SK-N-SH (cell line): ENCODE results near the gene PCSK6. TPM values are rescaled to one million over a fixed set of nuclear protein-coding genes. Genes with fewer than 3 reads are reported as not detected.

Source experiments
- CTCF ChIA-PET: fragments of 300-600, 350-600 bp; formaldehyde crosslinking; extraction: SDS; loops from one replicate; lab custom pipeline; 2021; lab: Yijun Ruan, JAX
- POLR2A ChIA-PET: fragments of 350-600 bp; sonication (Branson Sonifier 250); formaldehyde crosslinking; extraction: SDS; loops from one replicate; lab custom pipeline; 2020; ENCODE audit warnings: antibody characterized with exemption, inconsistent platforms; lab: Yijun Ruan, JAX
- DNase-seq: peaks from one replicate; pipeline ENCODE4 v3.0.0; 2012
- H2AFZ ChIP-seq: fragments of 200-600 bp; sonication (generic); 2 replicates; pipeline ENCODE4 v1.8.1; 2016; ENCODE audit warnings: antibody characterized with exemption, mild to moderate bottlenecking, low read depth
- H3F3A ChIP-seq: fragments of 200-600 bp; sonication (generic); replicated peaks from 2 replicates; pipeline ENCODE3; 2016; ENCODE audit warnings: antibody characterized with exemption, mild to moderate bottlenecking; ENCODE audit not compliant: insufficient read depth
- H3K27ac ChIP-seq, 2 experiments: fragments of 200-500 bp in 1 of 2; fragments of 200-600 bp in 1 of 2; sonication (Bioruptor generic) in 1 of 2; sonication (generic), shearing (Covaris generic) in 1 of 2; 2 replicates each; pipeline versions ENCODE4 v1.5.1 to v1.6.1; 2014 to 2016; ENCODE audit warnings: low read depth in 2 of 2, inconsistent platforms in 1 of 2, low read length in 1 of 2, mild to moderate bottlenecking in 1 of 2, mixed read lengths in 1 of 2
- H3K27me3 ChIP-seq: fragments of 200-600 bp; sonication (generic), shearing (Covaris generic); 2 replicates; pipeline ENCODE4 v1.6.1; 2016; ENCODE audit warnings: mixed run types; ENCODE audit not compliant: insufficient read depth
- H3K36me3 ChIP-seq, 2 experiments: fragments of 200-500 bp in 1 of 2; fragments of 200-600 bp in 1 of 2; sonication (Bioruptor generic) in 1 of 2; sonication (generic) in 1 of 2; replicated peaks in 1 of 2; 2 replicates each; pipeline versions ENCODE3 to v1.5.1; 2014 to 2016; ENCODE audit warnings: low read length in 1 of 2, mild to moderate bottlenecking in 1 of 2; ENCODE audit not compliant: insufficient read depth in 2 of 2, control insufficient read depth in 1 of 2
- H3K4me1 ChIP-seq, 2 experiments: fragments of 200-500 bp in 1 of 2; fragments of 200-600 bp in 1 of 2; sonication (Bioruptor generic) in 1 of 2; sonication (generic), shearing (Covaris generic) in 1 of 2; 2 replicates each; pipeline versions ENCODE4 v1.5.1 to v1.6.1; 2014 to 2016; ENCODE audit warnings: low read depth in 1 of 2, low read length in 1 of 2, mixed run types in 1 of 2; ENCODE audit not compliant: insufficient read depth in 2 of 2, control insufficient read depth in 1 of 2
- H3K4me2 ChIP-seq: fragments of 200-600 bp; sonication (generic), shearing (Covaris generic); 2 replicates; pipeline ENCODE4 v1.6.1; 2017; ENCODE audit warnings: mixed run types
- H3K4me3 ChIP-seq, 2 experiments: fragments of 200-500 bp in 1 of 2; fragments of 200-600 bp in 1 of 2; sonication (Bioruptor generic) in 1 of 2; sonication (generic), shearing (Covaris generic) in 1 of 2; 2 replicates each; pipeline versions ENCODE4 v1.5.1 to v1.8.1; 2014 to 2016; ENCODE audit warnings: low read depth in 2 of 2, inconsistent platforms in 1 of 2, low read length in 1 of 2, mild to moderate bottlenecking in 1 of 2, mixed read lengths in 1 of 2, moderate library complexity in 1 of 2
- H3K79me2 ChIP-seq: fragments of 200-600 bp; sonication (generic); 2 replicates; pipeline ENCODE4 v1.8.1; 2017; ENCODE audit warnings: mild to moderate bottlenecking; ENCODE audit not compliant: insufficient read depth
- H3K9ac ChIP-seq: fragments of 200-600 bp; sonication (generic); 2 replicates; pipeline ENCODE4 v1.6.1; 2017; ENCODE audit warnings: mixed run types
- H3K9me2 ChIP-seq: fragments of 200-600 bp; sonication (generic); 2 replicates; pipeline ENCODE4 v1.6.1; 2017; ENCODE audit warnings: mixed run types
- H3K9me3 ChIP-seq: fragments of 200-600 bp; sonication (generic); 2 replicates; pipeline ENCODE4 v1.6.1; 2017; ENCODE audit warnings: mixed run types, mild to moderate bottlenecking, moderate library complexity
- H4K20me1 ChIP-seq: fragments of 200-600 bp; sonication (generic); 2 replicates; pipeline ENCODE4 v1.6.1; 2017; ENCODE audit warnings: mild to moderate bottlenecking, mixed run types; ENCODE audit not compliant: insufficient read depth
- CHD2 ChIP-seq: fragments of 150-350 bp; IDR thresholded peaks from 2 replicates; pipeline ENCODE4 v1.6.1; 2018; ENCODE audit warnings: low read length; ENCODE audit not compliant: partially characterized antibody
- CTCF ChIP-seq: fragments of 200-600 bp; sonication (generic); IDR thresholded peaks from 2 replicates; pipeline ENCODE4 v1.6.1; 2017; ENCODE audit warnings: antibody characterized with exemption, mild to moderate bottlenecking, moderate library complexity
- EZH2phosphoT487 ChIP-seq: fragments of 200-600 bp; sonication (generic); IDR thresholded peaks from 2 replicates; pipeline ENCODE4 v1.6.1; 2017; ENCODE audit warnings: low read depth, mixed run types, mild to moderate bottlenecking, antibody characterized with exemption, moderate library complexity, borderline replicate concordance
- FOSL2 ChIP-seq: IDR thresholded peaks from 2 replicates; pipeline ENCODE4 v1.4.0; 2012; ENCODE audit warnings: low read depth, mild to moderate bottlenecking, moderate library complexity, borderline replicate concordance
- FOXM1 ChIP-seq: IDR thresholded peaks from 2 replicates; pipeline ENCODE4 v1.4.0; 2012; ENCODE audit warnings: low read depth, mild to moderate bottlenecking
- GABPA ChIP-seq: IDR thresholded peaks from 2 replicates; pipeline ENCODE4 v1.4.0; 2012; ENCODE audit warnings: low read depth, mild to moderate bottlenecking
- MXI1 ChIP-seq: IDR thresholded peaks from 2 replicates; pipeline ENCODE4 v1.6.1; 2012; ENCODE audit warnings: mild to moderate bottlenecking, low read depth, low read length, improper control_type of control experiment
- NRF1 ChIP-seq: IDR thresholded peaks from 2 replicates; pipeline ENCODE4 v1.6.1; 2012; ENCODE audit warnings: low read depth, mild to moderate bottlenecking, low read length
- RAD21 ChIP-seq: IDR thresholded peaks from 2 replicates; pipeline ENCODE4 v1.6.1; 2012; ENCODE audit warnings: mild to moderate bottlenecking, low read length
- RCOR1 ChIP-seq: fragments of 150-350 bp; IDR thresholded peaks from 2 replicates; pipeline ENCODE4 v1.6.1; 2017; ENCODE audit warnings: antibody characterized with exemption, low read length
- REST ChIP-seq: IDR thresholded peaks from 2 replicates; pipeline ENCODE4 v1.6.1; 2012; ENCODE audit warnings: mild to moderate bottlenecking, low read depth, low read length, moderate library complexity
- SIN3A ChIP-seq: IDR thresholded peaks from 2 replicates; pipeline ENCODE4 v1.6.1; 2012; ENCODE audit warnings: low read depth, mild to moderate bottlenecking, low read length, moderate library complexity, borderline replicate concordance
- SMC3 ChIP-seq: IDR thresholded peaks from 2 replicates; pipeline ENCODE4 v1.6.1; 2012; ENCODE audit warnings: low read depth, low read length, improper control_type of control experiment
- TAF1 ChIP-seq: IDR thresholded peaks from 2 replicates; pipeline ENCODE4 v1.6.1; 2012; ENCODE audit warnings: low read depth, mild to moderate bottlenecking, low read length, moderate library complexity, borderline replicate concordance
- TCF12 ChIP-seq: IDR thresholded peaks from 2 replicates; pipeline ENCODE4 v1.4.0; 2012
- TEAD4 ChIP-seq: IDR thresholded peaks from 2 replicates; pipeline ENCODE4 v1.4.0; 2012; ENCODE audit warnings: mild to moderate bottlenecking, borderline replicate concordance; ENCODE audit not compliant: insufficient read depth
- YY1 ChIP-seq: IDR thresholded peaks from 2 replicates; pipeline ENCODE4 v1.4.0; 2012; ENCODE audit warnings: low read depth, mild to moderate bottlenecking
- WGBS: methylation state at CpG from one replicate; pipeline ENCODE4 v1.1.6; 2017; ENCODE audit warnings: low lambda C conversion rate; 5-methylcytosine and 5-hydroxymethylcytosine counted together
- polyA plus RNA-seq, 3 experiments: library from polyadenylated mRNA; depleted of rRNA; stranded (reverse); fragments of >200 nt; gene quantifications; 2 replicates each; pipeline ENCODE4 v1.2.3, GENCODE V29; 2012
- TF ChIP-seq, protein P1 (sequence below): IDR thresholded peaks from 2 replicates; pipeline ENCODE4 v1.4.0; 2012; ENCODE audit warnings: low read depth, borderline replicate concordance

PCSK6 gene
- polyA plus RNA-seq, 1 of the 3 experiments (the other 2 are of a cell fraction) = 0.03 TPM

- H3K4me1 ChIP-seq = peaks cover 0 to 13% of the 10 kb centered on the region in 2 experiments; a peak in 2 of 4 replicates
- H3K27ac ChIP-seq = no peak overlapping the region; a peak in 2 of 4 replicates
- POLR2A ChIA-PET = interaction anchor here (1.2 kb wide), 1 partner anchor 133 kb away, joined by 3 read pairs; no protein-coding TSS in a partner anchor
- H4K20me1 ChIP-seq = peaks cover 8% of the 10 kb centered on the region
- no peak for TF ChIP-seq NRF1
- TF ChIP-seq, protein P1, sequence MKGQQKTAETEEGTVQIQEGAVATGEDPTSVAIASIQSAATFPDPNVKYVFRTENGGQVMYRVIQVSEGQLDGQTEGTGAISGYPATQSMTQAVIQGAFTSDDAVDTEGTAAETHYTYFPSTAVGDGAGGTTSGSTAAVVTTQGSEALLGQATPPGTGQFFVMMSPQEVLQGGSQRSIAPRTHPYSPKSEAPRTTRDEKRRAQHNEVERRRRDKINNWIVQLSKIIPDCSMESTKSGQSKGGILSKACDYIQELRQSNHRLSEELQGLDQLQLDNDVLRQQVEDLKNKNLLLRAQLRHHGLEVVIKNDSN = no peak
- no peak for TF ChIP-seq MXI1
- TF ChIP-seq CHD2 = no peak
- TF ChIP-seq REST = no peak
- no peak for TF ChIP-seq GABPA
- no peak for TF ChIP-seq RCOR1
- no peak for TF ChIP-seq RAD21
- TF ChIP-seq, all 33 proteins: peak for 0
- Histone ChIP-seq H3K9ac (no peak overlapping the region), H3K36me3 (no peaks in the 10 kb centered on the region), H3K9me3 (no peaks in the 10 kb centered on the region), H3K79me2 (peaks cover 10% of the 10 kb centered on the region), H3F3A (peaks cover 4% of the 10 kb centered on the region), H3K9me2 (no peaks in the 10 kb centered on the region), H3K4me3 (no peak overlapping the region), H2AFZ (no peak overlapping the region), H3K27me3 (no peaks in the 10 kb centered on the region), H3K4me2 (no peak overlapping the region)
- no peak for DNase-seq
- 80% methylated on average over 5 of the region's 5 CpGs for WGBS
- CTCF ChIA-PET = interaction anchor here (0.8 to 12.8 kb wide), 11 partner anchors 10 to 247 kb away, joined by 3 to 190 read pairs (median 5); no protein-coding TSS in a partner anchor
Observed at GRCh38 chr15:101255051-101255395, 234.5 kb downstream of the PCSK6 start.

GRCh38 chr15:101254157-101255050 lies 235.1 kb downstream of the PCSK6 start:
- no peak overlapping the region for H2AFZ ChIP-seq
- H4K20me1 ChIP-seq = peaks cover 14% of the 10 kb centered on the region
- no peak overlapping the region for H3K4me3 ChIP-seq
- no peaks in the 10 kb centered on the region for H3K27me3 ChIP-seq
- TF ChIP-seq SIN3A (no peak), TAF1 (no peak), FOSL2 (no peak), SMC3 (no peak), GABPA (no peak), CTCF (no peak), YY1 (no peak), EZH2phosphoT487 (no peak), FOXM1 (no peak), TCF12 (no peak), TEAD4 (no peak)
- no peak overlapping the region for H3K4me2 ChIP-seq
- no peak for DNase-seq
- H3K9ac ChIP-seq = no peak overlapping the region
- no peaks in the 10 kb centered on the region for H3K9me3 ChIP-seq
- H3F3A ChIP-seq = peaks cover 4% of the 10 kb centered on the region
- H3K9me2 ChIP-seq = no peaks in the 10 kb centered on the region
- CTCF ChIA-PET = interaction anchor here (0.8 to 12.8 kb wide), 9 partner anchors 12 to 246 kb away, joined by 3 to 190 read pairs (median 4); no protein-coding TSS in a partner anchor
- WGBS = 91% methylated on average over 11 of the region's 11 CpGs
- H3K4me1 ChIP-seq = peaks cover 4 to 18% of the 10 kb centered on the region in 2 experiments; a peak in 2 of 4 replicates
- POLR2A ChIA-PET = interaction anchor here (0.6 kb wide), 1 partner anchor 133 kb away, joined by 3 read pairs; no protein-coding TSS in a partner anchor
- H3K27ac ChIP-seq = no peak overlapping the region; a peak in 1 of 4 replicates
- H3K79me2 ChIP-seq = peaks cover 16% of the 10 kb centered on the region
- no peaks in the 10 kb centered on the region for H3K36me3 ChIP-seq
